Neural progenitor cell (in vitro differentiated cells): ENCODE data around the gene ARF3. TPM values are rescaled to one million over a fixed set of nuclear protein-coding genes. Genes with fewer than 3 reads are reported as not detected.

ENCODE experiments used
- DNase-seq: peaks from one replicate; pipeline ENCODE4 v3.0.0-alpha.2; 2016; ENCODE audit warnings: low spot score
- H2AFZ ChIP-seq: fragments of 200-600 bp; sonication (generic); replicated peaks from 2 replicates; pipeline ENCODE4 v1.6.1; 2016; ENCODE audit warnings: antibody characterized with exemption
- H3F3A ChIP-seq: fragments of 200-600 bp; sonication (generic); 2 replicates; pipeline ENCODE4 v1.6.1; 2016; ENCODE audit warnings: antibody characterized with exemption, low read depth
- H3K27ac ChIP-seq: fragments of 200-600 bp; sonication (generic); 2 replicates; pipeline ENCODE4 v1.5.1; 2016; ENCODE audit warnings: mild to moderate bottlenecking
- H3K27me3 ChIP-seq: fragments of 200-600 bp; sonication (generic); 2 replicates; pipeline ENCODE4 v1.6.1; 2016; ENCODE audit warnings: mild to moderate bottlenecking, moderate library complexity
- H3K36me3 ChIP-seq: fragments of 200-600 bp; sonication (generic); 2 replicates; pipeline ENCODE4 v1.5.1; 2016
- H3K4me1 ChIP-seq: fragments of 200-600 bp; sonication (generic); 2 replicates; pipeline ENCODE4 v1.6.1; 2016; ENCODE audit warnings: mixed run types
- H3K4me2 ChIP-seq: fragments of 200-600 bp; sonication (generic); 2 replicates; pipeline ENCODE4 v1.6.1; 2016
- H3K4me3 ChIP-seq: fragments of 200-600 bp; sonication (generic); 2 replicates; pipeline ENCODE4 v1.5.1; 2016
- H3K79me2 ChIP-seq: fragments of 200-600 bp; sonication (generic); 2 replicates; pipeline ENCODE4 v1.6.1; 2016; ENCODE audit warnings: low read depth
- H3K9ac ChIP-seq: fragments of 200-600 bp; sonication (generic); 2 replicates; pipeline ENCODE4 v1.6.1; 2016
- H3K9me3 ChIP-seq: fragments of 200-600 bp; sonication (generic); 2 replicates; pipeline ENCODE4 v1.5.1; 2016; ENCODE audit warnings: low read depth
- H4K20me1 ChIP-seq: fragments of 200-600 bp; sonication (generic); 2 replicates; pipeline ENCODE4 v1.6.1; 2016; ENCODE audit warnings: low read depth
- H3K27ac Mint-ChIP-seq: 3 replicates; pipeline ENCODE4 v1.8.0; 2021; ENCODE audit warnings: mixed read lengths
- H3K27me3 Mint-ChIP-seq: 2 replicates; pipeline ENCODE4 v1.8.0; 2022; ENCODE audit warnings: low read depth, mild to moderate bottlenecking, inconsistent platforms, moderate library complexity, mixed read lengths; ENCODE audit not compliant: insufficient read depth
- H3K36me3 Mint-ChIP-seq: 3 replicates; pipeline ENCODE4 v1.8.0; 2021; ENCODE audit warnings: mixed read lengths
- H3K4me1 Mint-ChIP-seq: 3 replicates; pipeline ENCODE4 v1.8.0; 2021; ENCODE audit warnings: mixed read lengths
- H3K4me3 Mint-ChIP-seq: 3 replicates; pipeline ENCODE4 v1.8.0; 2021; ENCODE audit warnings: mild to moderate bottlenecking, moderate library complexity, mixed read lengths
- H3K9me3 Mint-ChIP-seq: 3 replicates; pipeline ENCODE4 v1.8.0; 2020; ENCODE audit warnings: mixed read lengths
- EZH2 ChIP-seq: fragments of 200-600 bp; sonication (generic); IDR thresholded peaks from 2 replicates; pipeline ENCODE4 v1.6.1; 2017; ENCODE audit warnings: antibody characterized with exemption, mild to moderate bottlenecking, moderate library complexity
- EZH2phosphoT487 ChIP-seq: fragments of 200-600 bp; sonication (generic); IDR thresholded peaks from 2 replicates; pipeline ENCODE4 v1.6.1; 2017; ENCODE audit warnings: antibody characterized with exemption
- small RNA-seq: library from RNA; depleted of rRNA; stranded (forward); fragments of <200 nt; gene quantifications from one replicate; pipeline ENCODE3, GENCODE V24; 2015
- total RNA-seq: library from RNA; depleted of rRNA; stranded (reverse); fragments of >200 nt; gene quantifications from 2 replicates; pipeline ENCODE4 v1.2.3, GENCODE V29; 2015; ENCODE audit warnings: low replicate concordance
- TF ChIP-seq, protein P1 (sequence below): fragments of 200-600 bp; sonication (generic); IDR thresholded peaks from 2 replicates; pipeline ENCODE4 v1.5.1; 2017; ENCODE audit warnings: antibody characterized with exemption, mild to moderate bottlenecking

The ARF3 gene
- total RNA-seq, 1 donor from 2014 or later = 84.1 TPM

- Mint-ChIP-seq H3K36me3 (no peaks in the 10 kb centered on the region), H3K27me3 (peaks cover 5% of the 10 kb centered on the region), H3K4me3 (peak overlapping the region; percentile 76), H3K4me1 (peaks cover 28% of the 10 kb centered on the region), H3K27ac (no peak overlapping the region), H3K9me3 (no peaks in the 10 kb centered on the region)
- H3K79me2 ChIP-seq = no peaks in the 10 kb centered on the region
- no peaks in the 10 kb centered on the region for H3K36me3 ChIP-seq
- H3K4me1 ChIP-seq = peaks cover 5% of the 10 kb centered on the region
- H3K4me2 ChIP-seq = peak overlapping the region; percentile 83
- H3K4me3 ChIP-seq = peak overlapping the region; percentile 54
- no peak for TF ChIP-seq EZH2phosphoT487
- TF ChIP-seq EZH2 = peak; percentile 37
- TF ChIP-seq, protein P1, sequence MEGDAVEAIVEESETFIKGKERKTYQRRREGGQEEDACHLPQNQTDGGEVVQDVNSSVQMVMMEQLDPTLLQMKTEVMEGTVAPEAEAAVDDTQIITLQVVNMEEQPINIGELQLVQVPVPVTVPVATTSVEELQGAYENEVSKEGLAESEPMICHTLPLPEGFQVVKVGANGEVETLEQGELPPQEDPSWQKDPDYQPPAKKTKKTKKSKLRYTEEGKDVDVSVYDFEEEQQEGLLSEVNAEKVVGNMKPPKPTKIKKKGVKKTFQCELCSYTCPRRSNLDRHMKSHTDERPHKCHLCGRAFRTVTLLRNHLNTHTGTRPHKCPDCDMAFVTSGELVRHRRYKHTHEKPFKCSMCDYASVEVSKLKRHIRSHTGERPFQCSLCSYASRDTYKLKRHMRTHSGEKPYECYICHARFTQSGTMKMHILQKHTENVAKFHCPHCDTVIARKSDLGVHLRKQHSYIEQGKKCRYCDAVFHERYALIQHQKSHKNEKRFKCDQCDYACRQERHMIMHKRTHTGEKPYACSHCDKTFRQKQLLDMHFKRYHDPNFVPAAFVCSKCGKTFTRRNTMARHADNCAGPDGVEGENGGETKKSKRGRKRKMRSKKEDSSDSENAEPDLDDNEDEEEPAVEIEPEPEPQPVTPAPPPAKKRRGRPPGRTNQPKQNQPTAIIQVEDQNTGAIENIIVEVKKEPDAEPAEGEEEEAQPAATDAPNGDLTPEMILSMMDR = peak; percentile 99
- H3K9me3 ChIP-seq = no peaks in the 10 kb centered on the region
- peak; percentile 94 for DNase-seq
- H3K27me3 ChIP-seq = peaks cover 12% of the 10 kb centered on the region
- peaks cover 16% of the 10 kb centered on the region for H3F3A ChIP-seq
- H4K20me1 ChIP-seq = no peaks in the 10 kb centered on the region
- no peak overlapping the region for H3K9ac ChIP-seq
- H2AFZ ChIP-seq = peak overlapping the region; percentile 86
- no peak overlapping the region for H3K27ac ChIP-seq
These were observed 66.4 kb downstream of the ARF3 start for GRCh38 chr12:48890657-48891418.

- peaks cover 23% of the 10 kb centered on the region for H3F3A ChIP-seq
- H3K27ac Mint-ChIP-seq = no peak overlapping the region
- no peaks in the 10 kb centered on the region for H3K79me2 ChIP-seq
- TF ChIP-seq EZH2phosphoT487 (no peak), EZH2 (no peak)
- TF ChIP-seq, protein P1 = no peak
- H3K36me3 Mint-ChIP-seq = no peaks in the 10 kb centered on the region
- no peak overlapping the region for H3K4me3 Mint-ChIP-seq
- H3K4me2 ChIP-seq = no peak overlapping the region
- no peaks in the 10 kb centered on the region for H3K9me3 ChIP-seq
- H3K27me3 ChIP-seq = peaks cover 12% of the 10 kb centered on the region
- H3K4me1 Mint-ChIP-seq = peaks cover 36% of the 10 kb centered on the region
- H2AFZ ChIP-seq = no peak overlapping the region
- H3K9me3 Mint-ChIP-seq = no peaks in the 10 kb centered on the region
- H3K9ac ChIP-seq = no peak overlapping the region
- peaks cover 5% of the 10 kb centered on the region for H3K27me3 Mint-ChIP-seq
- no peak overlapping the region for H3K4me3 ChIP-seq
- no peaks in the 10 kb centered on the region for H4K20me1 ChIP-seq
- no peaks in the 10 kb centered on the region for H3K36me3 ChIP-seq
- H3K27ac ChIP-seq = no peak overlapping the region
- peaks cover 10% of the 10 kb centered on the region for H3K4me1 ChIP-seq
- DNase-seq = no peak
These were observed 67.6 kb downstream of the ARF3 start for GRCh38 chr12:48889679-48890078.

Small RNA genes lying within 50 kb of the gene (small RNA-seq; reads per million reads assigned to genes)
- not detected for gene AC073610.1
- not detected for gene RNU6-600P
- not detected for gene RNU6-940P

Other genes starting within 250 kb of the ARF3 start
- gene CCNT1, start 240.8 kb downstream of the ARF3 start, total RNA-seq = 43.1 and 64.2 TPM in 2 replicates
- gene ADCY6, start 168.4 kb downstream of the ARF3 start, total RNA-seq = 22.4 and 42.4 TPM in 2 replicates
- gene CACNB3, start 139.0 kb downstream of the ARF3 start, total RNA-seq = 25.0 and 31.3 TPM in 2 replicates
- 95.6 and 109 TPM in 2 replicates for gene DDX23, start 105.3 kb downstream of the ARF3 start, total RNA-seq
- gene RND1, start 91.6 kb downstream of the ARF3 start, total RNA-seq = 9.8 and 16.7 TPM in 2 replicates
- gene FKBP11, start 32.0 kb downstream of the ARF3 start, total RNA-seq = 12.6 and 18.2 TPM in 2 replicates
- gene WNT10B, start 14.2 kb upstream of the ARF3 start, total RNA-seq = 0.07 and 1.2 TPM in 2 replicates
- gene WNT1, start 20.8 kb upstream of the ARF3 start, total RNA-seq = 0.56 TPM in 1 of 2 replicates, not detected in the other
- gene DDN, start 41.9 kb upstream of the ARF3 start, total RNA-seq = 0.25 TPM in 1 of 2 replicates, not detected in the other
- gene PRKAG1, start 61.3 kb upstream of the ARF3 start, total RNA-seq = 32.4 and 41.8 TPM in 2 replicates
- gene KMT2D, start 103.3 kb upstream of the ARF3 start, total RNA-seq = 19.0 and 31.3 TPM in 2 replicates
- 5.3 and 6.0 TPM in 2 replicates for gene RHEBL1, start 112.5 kb upstream of the ARF3 start, total RNA-seq
- gene DHH, start 137.3 kb upstream of the ARF3 start, total RNA-seq = 0.03 TPM in 1 of 2 replicates, not detected in the other
- 32.7 and 69.5 TPM in 2 replicates for gene LMBR1L, start 153.4 kb upstream of the ARF3 start, total RNA-seq
- gene TUBA1B, start 173.9 kb upstream of the ARF3 start, total RNA-seq = 2,741 and 4,208 TPM in 2 replicates
- 1,211 and 1,863 TPM in 2 replicates for gene TUBA1A, start 231.6 kb upstream of the ARF3 start, total RNA-seq